ENCODE measurements around the gene ZC3H14.

GRCh38 chr14:88669346-88669745 lies 106.5 kb downstream of the ZC3H14 start:
- TF ChIP-seq CTCF (IDR thresholded peaks at IDR 0.05; ENCODE audit: borderline replicate concordance, extremely low read depth, low read length, poor library complexity, severe bottlenecking) (no peak), EZH2 (IDR thresholded peaks at IDR 0.05; ENCODE audit: borderline replicate concordance, low read depth, low read length, severe bottlenecking) (no peak)

Measured in DND-41 (cell line).